ENCODE results near the gene SAMM50.

The SAMM50 gene

DNA sequence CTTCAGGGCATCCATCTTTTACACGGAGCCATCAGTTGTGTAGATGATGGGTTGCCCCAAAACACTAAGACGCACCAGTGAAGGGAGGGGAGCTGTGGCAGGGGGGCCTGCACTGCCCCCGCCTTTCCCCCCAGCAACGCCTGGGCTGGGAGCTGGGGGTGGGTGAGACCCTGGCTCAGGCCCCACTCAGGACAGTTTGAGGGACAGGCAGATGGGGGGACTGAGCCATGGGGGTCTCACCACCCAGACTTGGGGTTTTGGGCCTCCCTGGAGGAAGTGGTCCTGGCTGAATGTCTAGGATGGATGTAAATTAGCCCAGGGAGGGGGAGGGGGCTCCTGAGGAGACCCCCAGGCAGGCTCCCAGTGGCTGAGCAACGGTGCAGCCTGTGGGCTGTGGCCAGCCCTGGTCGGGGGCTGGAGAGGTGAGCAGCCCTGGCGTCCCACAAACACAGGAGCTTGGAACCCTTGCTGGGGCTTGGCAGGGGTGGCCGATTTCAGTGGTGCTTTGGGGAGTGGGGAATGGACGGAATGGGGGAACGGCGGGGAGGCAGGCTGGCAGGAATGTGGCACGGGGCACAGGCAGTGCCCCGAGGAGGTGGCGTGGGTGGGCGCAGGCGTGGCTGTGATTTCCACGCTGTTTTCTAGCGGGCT, 74.9 kb downstream of the SAMM50 start:
- DNase-seq (ENCODE audit: low read depth), result no peak

DNA sequence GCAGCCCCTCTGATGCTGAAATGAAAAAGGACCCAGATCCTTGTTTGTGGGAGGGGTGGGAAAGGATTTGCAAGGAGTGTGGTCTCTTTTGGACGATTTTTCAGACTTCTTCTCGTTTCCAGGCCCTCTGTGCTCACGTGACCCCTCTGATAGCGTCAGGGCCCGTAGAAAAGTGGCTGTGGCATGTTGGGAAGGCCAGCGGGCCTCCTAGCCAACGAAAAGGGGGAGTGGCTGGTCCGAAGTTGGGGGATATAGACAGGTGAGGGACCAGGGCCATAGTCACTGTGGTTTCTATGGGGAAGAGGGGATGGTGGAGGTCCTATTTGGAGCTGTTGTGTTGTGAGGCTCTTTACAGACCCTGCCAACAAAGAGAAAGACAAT, 75.5 kb downstream of the SAMM50 start:
- no peak for DNase-seq (ENCODE audit: low read depth)

DNA sequence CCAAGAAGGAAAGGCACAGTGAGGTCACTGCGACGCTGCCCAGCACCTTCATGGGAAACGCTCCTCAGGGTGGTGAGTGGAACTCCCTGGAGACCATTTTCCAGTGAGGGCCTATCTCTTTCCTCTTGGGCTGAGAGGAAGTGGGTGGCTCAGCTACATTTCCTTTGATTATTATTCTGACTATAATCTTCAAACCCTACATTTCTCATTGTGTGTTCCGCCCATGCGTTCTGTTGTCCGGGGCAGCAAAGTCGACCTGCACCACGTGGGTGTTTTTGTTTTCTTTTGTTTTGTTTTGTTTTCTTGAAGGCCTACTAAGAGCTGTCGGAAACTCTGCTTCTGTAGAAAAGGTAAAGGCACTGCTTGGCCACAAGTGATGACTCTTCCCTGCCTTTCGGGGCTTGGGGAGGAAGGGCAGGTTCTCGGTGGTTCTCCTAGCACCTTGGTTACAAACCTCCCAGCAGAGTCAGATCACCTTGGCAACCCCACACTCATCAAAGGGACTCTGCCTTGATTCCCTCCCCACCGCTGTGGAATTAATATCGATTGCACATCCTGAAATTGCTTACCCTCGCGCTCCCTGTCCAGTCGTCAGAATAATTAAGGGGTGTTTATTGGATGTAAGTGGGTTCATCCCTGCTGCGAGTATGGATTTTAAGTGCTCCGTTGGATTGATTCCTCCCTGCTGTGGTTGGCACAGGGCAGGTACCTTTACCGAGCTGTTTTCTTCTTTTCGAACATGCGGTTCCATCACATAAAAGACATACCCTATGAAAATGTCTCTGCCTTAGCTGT, 76.1 kb downstream of the SAMM50 start:
- DNase-seq (ENCODE audit: low read depth), result no peak

DNA sequence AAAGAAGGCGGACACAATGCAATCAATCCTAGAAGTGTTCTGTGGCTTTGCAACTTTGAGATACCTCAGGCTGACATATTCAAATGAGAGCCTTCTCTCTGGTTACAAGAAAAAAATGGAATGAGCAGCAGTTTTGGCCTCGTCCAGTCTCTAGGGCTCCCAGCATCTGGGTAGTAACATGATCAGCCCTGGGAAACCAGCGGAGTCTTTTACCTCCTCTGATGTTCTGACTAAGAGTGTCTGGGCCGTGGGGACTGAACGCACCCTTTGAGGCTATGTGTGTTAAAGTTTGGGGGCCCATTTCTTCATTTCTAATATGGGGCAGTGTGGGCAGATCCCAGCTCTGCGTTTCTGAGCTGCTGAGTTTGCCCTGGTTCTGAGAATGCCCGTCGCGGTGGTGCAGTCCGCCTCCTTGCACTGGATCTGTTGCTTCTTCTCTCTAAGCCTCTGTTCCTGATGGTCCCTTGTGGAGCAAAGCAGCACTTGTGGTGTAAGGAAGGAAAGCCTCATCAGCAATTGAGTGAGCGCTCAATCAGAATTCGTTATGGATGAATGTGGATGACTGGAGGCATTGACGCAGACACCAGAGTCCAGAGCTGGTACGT, 77.0 kb downstream of the SAMM50 start:
- DNase-seq (ENCODE audit: low read depth), result no peak

DNA sequence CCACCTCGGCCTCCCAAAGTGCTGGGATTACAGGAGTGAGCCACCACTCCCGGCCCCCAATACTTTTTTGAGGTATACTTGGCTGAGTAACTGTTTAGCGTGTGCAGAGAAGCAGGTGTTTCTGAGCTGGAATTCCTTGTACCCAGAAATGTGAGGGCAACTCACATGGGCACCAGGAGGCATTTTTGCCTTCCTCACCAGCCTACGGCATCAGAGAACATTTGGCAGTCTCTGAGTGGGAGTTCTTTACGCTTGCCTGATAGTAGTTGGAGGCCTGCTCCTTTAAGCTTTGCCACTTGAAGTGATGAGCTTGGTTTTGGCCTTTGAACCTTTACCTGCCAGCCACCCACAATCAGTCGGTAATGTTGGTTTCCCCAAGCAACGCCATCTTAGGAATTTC, 78.0 kb downstream of the SAMM50 start:
- no peak for DNase-seq (ENCODE audit: low read depth)

DNA sequence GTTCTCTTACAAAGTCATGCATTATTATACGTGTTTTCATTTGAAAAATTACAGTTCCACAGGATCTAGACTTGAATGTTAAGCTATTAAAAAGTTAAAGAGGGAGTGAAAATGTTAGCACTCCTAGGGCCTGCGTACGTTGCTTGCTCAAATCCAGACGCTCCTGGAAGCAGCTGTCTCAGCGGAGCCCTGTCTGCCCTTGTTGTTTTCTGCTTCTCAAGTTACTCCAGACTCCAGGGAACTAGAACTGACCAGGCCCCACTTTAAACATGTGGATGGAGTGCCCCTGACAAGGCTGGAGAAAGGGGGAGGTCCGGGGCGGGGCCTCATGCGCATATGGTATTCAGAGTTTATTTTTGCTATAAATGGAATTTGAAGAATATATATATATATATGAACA, 78.5 kb downstream of the SAMM50 start:
- DNase-seq (ENCODE audit: low read depth), result no peak

DNA sequence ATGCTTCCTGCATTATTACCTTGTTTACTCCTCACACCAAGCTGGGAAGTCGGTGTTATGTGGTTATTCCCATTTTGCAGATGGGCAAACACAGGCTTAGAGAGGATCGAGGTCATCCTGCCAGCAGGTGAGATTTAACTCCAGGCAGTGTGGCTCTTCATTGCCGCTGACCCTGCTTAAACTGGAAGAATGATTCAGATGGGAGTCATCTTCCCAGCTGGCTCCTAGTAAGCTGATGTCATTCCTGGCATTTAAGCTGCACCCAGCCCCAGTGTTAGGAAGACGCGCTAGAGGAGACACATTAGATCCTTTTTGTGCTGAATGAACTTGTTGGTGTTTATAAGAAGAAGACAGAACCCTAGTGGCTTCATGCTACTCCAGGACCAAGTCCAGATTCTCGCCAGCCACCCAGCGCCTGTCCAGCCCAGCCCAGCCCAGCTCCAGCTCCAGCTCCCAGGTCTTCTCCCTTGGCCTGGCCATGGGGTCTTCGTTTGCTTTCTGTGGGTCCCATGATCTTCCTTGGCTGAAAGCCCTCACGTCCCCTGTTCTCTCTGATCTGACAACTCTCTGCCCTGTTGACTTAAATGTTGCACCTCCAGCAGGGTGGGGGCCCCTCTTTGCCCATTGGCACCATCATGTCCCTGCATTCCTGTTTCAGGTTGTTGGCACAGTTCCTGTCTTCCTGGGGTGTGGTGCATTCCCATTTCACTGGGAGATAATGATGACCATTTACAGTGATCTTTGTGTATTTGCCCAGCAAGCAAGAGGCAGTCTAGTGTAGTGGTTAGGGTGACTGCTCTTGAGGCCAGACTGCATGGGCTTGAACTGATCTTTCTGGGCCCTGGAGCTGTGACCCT, 82.5 kb downstream of the SAMM50 start:
- DNase-seq (ENCODE audit: low read depth), result no peak

DNA sequence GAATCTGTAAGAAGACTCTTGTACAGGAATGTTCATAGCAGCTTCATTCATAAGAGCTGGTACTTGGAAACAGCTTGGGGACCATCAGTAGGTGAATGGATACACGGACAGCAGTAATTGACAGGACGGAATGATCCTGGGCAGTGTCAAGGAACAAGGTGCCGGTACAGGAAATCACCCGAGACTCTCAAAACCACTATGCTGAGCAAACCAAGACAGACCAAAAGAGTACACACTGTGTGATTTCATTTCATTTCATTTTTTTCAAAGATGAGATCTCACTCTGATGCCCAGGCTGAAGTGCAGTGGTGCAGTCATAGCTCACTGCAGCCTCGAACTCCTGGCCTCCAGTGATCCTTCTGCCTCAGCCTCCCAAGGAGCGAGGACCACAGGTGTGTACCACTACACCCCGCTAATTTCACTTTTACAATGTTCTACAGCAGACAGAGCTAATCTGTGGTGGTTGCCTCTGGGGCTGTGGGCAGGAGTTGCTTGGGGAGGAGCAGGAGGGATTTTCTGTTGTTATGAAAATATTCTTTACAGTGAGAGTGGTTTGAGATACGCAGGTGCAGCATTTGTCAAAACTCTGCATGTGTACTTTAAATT, 84.4 kb downstream of the SAMM50 start:
- no peak for DNase-seq (ENCODE audit: low read depth)

DNA sequence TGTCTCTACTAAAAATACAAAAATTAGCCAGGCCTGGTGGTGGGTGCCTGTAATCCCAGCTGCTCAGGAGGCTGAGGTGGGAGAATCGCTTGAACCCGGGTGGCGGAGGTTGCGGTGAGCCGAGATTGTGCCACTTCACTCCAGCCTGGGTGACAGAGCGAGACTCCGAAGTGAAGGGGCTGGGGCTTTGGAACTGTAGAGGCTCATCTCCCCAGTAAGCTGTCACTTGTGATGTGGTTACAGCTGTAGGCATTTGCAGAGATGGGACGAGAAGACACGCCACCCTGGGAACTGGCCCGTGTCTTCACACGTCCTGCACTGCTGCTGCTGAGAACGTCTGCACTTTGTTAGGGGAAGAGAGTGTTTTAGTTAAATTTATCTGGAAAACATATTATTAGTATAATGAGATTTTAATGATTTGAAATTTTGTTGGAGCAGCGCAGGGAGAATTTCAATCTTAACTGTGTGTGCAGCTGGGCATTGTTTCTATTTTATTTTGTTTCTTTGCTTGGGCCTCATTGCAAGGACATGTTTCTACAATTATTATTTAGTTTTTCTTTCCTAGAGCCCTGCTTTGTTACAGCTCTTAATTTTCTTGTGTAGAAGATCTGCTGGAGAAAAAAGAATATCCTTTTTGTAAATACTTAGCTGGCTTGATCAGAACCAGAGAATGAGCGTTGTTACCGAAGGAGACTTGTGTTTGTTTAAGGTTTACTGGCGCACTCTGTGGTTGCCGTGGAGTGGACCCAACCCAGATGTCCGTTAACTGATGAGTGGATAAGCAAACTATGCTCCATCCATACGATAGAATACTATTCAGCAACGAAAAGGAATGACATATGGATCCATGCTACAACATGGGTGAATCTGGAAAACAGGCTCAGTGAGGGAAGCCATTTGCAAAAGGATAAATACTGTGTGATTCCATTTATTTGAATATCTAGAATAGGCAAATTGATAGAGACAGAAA, 87.3 kb downstream of the SAMM50 start:
- no peak for DNase-seq (ENCODE audit: low read depth)

DNA sequence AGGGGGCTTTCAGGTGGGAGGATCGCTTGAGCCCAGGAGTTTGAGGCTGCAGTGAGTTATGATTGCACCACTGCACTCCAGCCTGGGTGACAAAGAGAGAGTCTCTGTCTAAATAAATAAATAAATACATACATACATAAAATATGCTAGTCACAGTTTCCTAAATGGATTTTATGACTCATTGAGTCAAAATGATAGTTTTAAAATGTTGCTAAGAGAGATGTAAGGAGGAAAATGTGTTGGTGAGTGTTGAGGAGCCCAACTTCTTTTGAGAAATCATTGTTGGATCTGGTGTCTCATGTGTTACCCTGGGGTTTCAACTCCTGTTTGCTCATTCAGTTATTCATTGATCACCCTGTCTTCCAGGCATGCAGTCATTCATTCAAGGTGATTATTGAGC, 89.9 kb downstream of the SAMM50 start:
- no peak for DNase-seq (ENCODE audit: low read depth)
